Measurements from ENCODE around the gene MAP1B. TPM values are rescaled to one million over a fixed set of nuclear protein-coding genes. Genes with fewer than 3 reads are reported as not detected.

The MAP1B gene
- total RNA-seq, 1 experiment from 2014 or later: 8.9 TPM

DNA sequence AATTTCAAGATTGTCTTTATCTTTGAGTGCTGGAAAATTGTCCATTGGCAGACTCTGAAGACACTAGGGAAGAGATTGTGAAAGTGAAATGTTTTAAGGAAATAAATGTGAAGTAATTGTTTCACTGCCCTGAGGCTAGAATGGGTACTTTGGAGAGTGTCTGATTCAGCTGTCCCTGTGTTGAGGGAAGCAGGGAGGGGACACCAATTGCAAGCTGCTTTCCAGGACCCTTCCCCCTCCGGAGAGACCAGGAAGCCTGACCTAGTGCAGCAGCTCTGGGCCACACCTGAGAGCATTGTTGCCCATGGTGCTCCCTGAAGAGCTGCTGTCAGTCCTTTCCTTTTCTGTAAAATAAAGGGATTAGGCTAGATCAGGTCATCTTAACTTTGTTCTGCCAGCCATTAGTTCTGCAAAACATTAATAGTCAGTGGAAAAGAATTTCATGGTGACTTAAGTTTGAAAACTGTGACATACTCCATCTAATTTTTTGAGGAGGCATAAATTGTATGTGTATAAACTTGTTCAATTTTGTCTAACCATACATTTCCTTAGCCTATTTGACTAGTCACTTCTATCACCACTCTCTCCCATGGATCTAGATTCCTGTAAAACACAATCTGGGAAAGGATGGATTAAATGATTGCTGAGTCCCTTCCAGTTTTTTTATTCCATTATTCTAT is 18.8 kb downstream of the MAP1B start:
- RAD21 ChIA-PET (ENCODE audit: low non-redundant PET in 1 of 2, low total read pairs in 2 of 2, uncharacterized antibody in 2 of 2, unreplicated experiment in 2 of 2): no interaction called here
- CTCF ChIA-PET: interaction anchor here (1.3 kb wide), 1 partner anchor 11 kb away, joined by 3 read pairs; no protein-coding TSS in a partner anchor
- Histone ChIP-seq H3K27me3 (ENCODE audit: insufficient read depth, low read length) (no peaks in the 10 kb centered on the region), H3K4me2 (ENCODE audit: low read length) (no peak overlapping the region), H4K20me1 (ENCODE audit: insufficient read depth) (no peaks in the 10 kb centered on the region), H3K9me3 (ENCODE audit: control insufficient read depth in 1 of 2, insufficient read depth in 1 of 2, low read depth in 1 of 2, low read length in 2 of 2) (no peaks in the 10 kb centered on the region), H3K4me3 (replicated peaks in 1 of 2; ENCODE audit: low read depth in 1 of 2, low read length in 2 of 2) (no peak overlapping the region), H3K79me2 (ENCODE audit: insufficient read depth, low read length) (no peaks in the 10 kb centered on the region), H3K36me3 (ENCODE audit: control insufficient read depth in 1 of 2, insufficient read depth in 2 of 2, low read length in 2 of 2) (no peaks in the 10 kb centered on the region), H3K4me1 (ENCODE audit: control insufficient read depth in 1 of 2, insufficient read depth in 2 of 2, low read length in 2 of 2) (no peaks in the 10 kb centered on the region), H2AFZ (ENCODE audit: low read depth, low read length, poor library complexity, severe bottlenecking) (no peak overlapping the region), H3K9me2 (ENCODE audit: insufficient read depth) (no peaks in the 10 kb centered on the region), H3K9ac (ENCODE audit: low read length) (no peak overlapping the region), H3K27ac (ENCODE audit: low read depth, low read length) (no peak overlapping the region)
- no TSS peak for BruUV-seq (replicated peaks)
- no peak for DNase-seq (ENCODE audit: low read depth, low spot score)
- intact Hi-C loops (cut with micrococcal nuclease): no loop called here
- POLR2A ChIA-PET: no interaction called here
- no peak for TF ChIP-seq EGR1 (IDR thresholded peaks at IDR 0.05; ENCODE audit: low read depth)
- ATAC-seq: no peak

GRCh38 chr5:72126796-72127195 is 19.5 kb downstream of the MAP1B start:
- Histone ChIP-seq H3K9me3 (ENCODE audit: control insufficient read depth in 1 of 2, insufficient read depth in 1 of 2, low read depth in 1 of 2, low read length in 2 of 2) (no peaks in the 10 kb centered on the region), H3K27me3 (ENCODE audit: insufficient read depth, low read length) (no peaks in the 10 kb centered on the region), H3K4me1 (ENCODE audit: control insufficient read depth in 1 of 2, insufficient read depth in 2 of 2, low read length in 2 of 2) (no peaks in the 10 kb centered on the region), H2AFZ (ENCODE audit: low read depth, low read length, poor library complexity, severe bottlenecking) (no peak overlapping the region), H4K20me1 (ENCODE audit: insufficient read depth) (no peaks in the 10 kb centered on the region), H3K36me3 (ENCODE audit: control insufficient read depth in 1 of 2, insufficient read depth in 2 of 2, low read length in 2 of 2) (no peaks in the 10 kb centered on the region), H3K9me2 (ENCODE audit: insufficient read depth) (no peaks in the 10 kb centered on the region), H3K9ac (ENCODE audit: low read length) (no peak overlapping the region), H3K4me2 (ENCODE audit: low read length) (no peak overlapping the region), H3K79me2 (ENCODE audit: insufficient read depth, low read length) (no peaks in the 10 kb centered on the region), H3K27ac (ENCODE audit: low read depth, low read length) (no peak overlapping the region), H3K4me3 (replicated peaks in 1 of 2; ENCODE audit: low read depth in 1 of 2, low read length in 2 of 2) (no peak overlapping the region)
- DNase-seq (ENCODE audit: low read depth, low spot score): no peak
- TF ChIP-seq CTCF (IDR thresholded peaks at IDR 0.05 in 2 of 3, conservative IDR thresholded peaks at IDR 0.05 in 1 of 3; ENCODE audit: borderline replicate concordance in 1 of 3, insufficient read depth in 1 of 3, low read depth in 2 of 3, low read length in 2 of 3) (no peak), EZH2 (IDR thresholded peaks at IDR 0.05) (no peak), RAD21 (IDR thresholded peaks at IDR 0.05; ENCODE audit: low read depth) (no peak), CBX3 (IDR thresholded peaks at IDR 0.05; ENCODE audit: low read depth) (no peak), ATF3 (IDR thresholded peaks at IDR 0.05) (no peak), FOSL1 (IDR thresholded peaks at IDR 0.05; ENCODE audit: low read depth) (no peak)
- CTCF ChIA-PET: interaction anchor here (1.3 kb wide), 1 partner anchor 11 kb away, joined by 3 read pairs; no protein-coding TSS in a partner anchor
- RAD21 ChIA-PET (ENCODE audit: low non-redundant PET in 1 of 2, low total read pairs in 2 of 2, uncharacterized antibody in 2 of 2, unreplicated experiment in 2 of 2): no interaction called here
- intact Hi-C loops (cut with micrococcal nuclease): no loop called here
- BruUV-seq (replicated peaks): no TSS peak
- POLR2A ChIA-PET: no interaction called here
- ATAC-seq: no peak
